ENCODE data around the gene PRMT1. TPM values are rescaled to one million over a fixed set of nuclear protein-coding genes. Genes with fewer than 3 reads are reported as not detected.
A peak's percentile ranks its signal among the peaks of the same experiment; 100 is the strongest.

The PRMT1 gene
- total and polyA plus RNA-seq, 12 donors, result 80.0 to 270 (median 127) TPM

DNA sequence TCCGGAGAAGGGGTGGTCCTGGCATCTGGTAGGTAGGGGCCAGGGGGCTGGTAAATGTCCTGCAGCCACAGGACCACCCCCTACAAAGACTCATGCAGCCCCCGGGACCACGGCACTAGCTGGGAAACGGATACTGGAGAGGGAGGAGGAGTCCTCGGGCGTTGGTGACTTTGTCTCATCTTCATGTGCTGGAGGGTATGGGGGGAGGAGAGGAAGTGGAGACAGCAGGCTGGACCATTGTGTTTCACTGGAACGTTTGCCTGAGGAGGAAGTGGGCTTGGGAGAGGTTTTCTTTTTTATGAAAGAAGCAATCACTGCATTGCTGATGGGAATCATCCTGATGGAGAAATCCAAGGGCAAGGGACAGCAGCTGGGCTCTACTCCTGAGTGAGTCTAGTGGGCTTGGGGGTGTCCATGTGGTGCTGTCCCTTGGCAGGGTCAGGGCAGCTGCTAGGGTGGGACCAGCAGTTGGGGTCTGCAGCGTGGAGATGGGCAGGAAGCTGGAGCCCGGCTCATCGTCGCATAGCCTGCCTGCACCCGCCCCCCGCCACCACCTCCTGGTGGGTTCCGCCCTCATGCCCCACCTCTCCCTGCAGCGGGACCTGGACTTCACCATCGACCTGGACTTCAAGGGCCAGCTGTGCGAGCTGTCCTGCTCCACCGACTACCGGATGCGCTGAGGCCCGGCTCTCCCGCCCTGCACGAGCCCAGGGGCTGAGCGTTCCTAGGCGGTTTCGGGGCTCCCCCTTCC, 10.7 kb downstream of the PRMT1 start:
- TF ChIP-seq, protein P1, sequence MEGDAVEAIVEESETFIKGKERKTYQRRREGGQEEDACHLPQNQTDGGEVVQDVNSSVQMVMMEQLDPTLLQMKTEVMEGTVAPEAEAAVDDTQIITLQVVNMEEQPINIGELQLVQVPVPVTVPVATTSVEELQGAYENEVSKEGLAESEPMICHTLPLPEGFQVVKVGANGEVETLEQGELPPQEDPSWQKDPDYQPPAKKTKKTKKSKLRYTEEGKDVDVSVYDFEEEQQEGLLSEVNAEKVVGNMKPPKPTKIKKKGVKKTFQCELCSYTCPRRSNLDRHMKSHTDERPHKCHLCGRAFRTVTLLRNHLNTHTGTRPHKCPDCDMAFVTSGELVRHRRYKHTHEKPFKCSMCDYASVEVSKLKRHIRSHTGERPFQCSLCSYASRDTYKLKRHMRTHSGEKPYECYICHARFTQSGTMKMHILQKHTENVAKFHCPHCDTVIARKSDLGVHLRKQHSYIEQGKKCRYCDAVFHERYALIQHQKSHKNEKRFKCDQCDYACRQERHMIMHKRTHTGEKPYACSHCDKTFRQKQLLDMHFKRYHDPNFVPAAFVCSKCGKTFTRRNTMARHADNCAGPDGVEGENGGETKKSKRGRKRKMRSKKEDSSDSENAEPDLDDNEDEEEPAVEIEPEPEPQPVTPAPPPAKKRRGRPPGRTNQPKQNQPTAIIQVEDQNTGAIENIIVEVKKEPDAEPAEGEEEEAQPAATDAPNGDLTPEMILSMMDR (IDR thresholded peaks at IDR 0.05), result no peak
- H3K27me3 ChIP-seq, result peaks cover 0 to 40% (median 9%) of the 10 kb centered on the region in 7 donors
- peaks cover 6 to 73% (median 48%) of the 10 kb centered on the region in 9 donors for H3K4me1 ChIP-seq
- no peak for DNase-seq
- H3K4me3 ChIP-seq, result peak overlapping the region in 9 of 10 donors; percentile 11 to 66 (median 25)
- no peaks in the 10 kb centered on the region for H3K9me3 ChIP-seq
- intact Hi-C loops (cut with DNase I), result loop anchor here in 2 of 10 donors (5.0 to 10.0 kb wide), 2 partner anchors 115 to 117 kb away; no protein-coding TSS in a partner anchor
- 56 to 57% methylated on average over 25 to 26 of the region's 26 CpGs for WGBS, 2 donors
- peak overlapping the region; percentile 52 to 84 (median 77) for H3K27ac ChIP-seq
- peak in 5 of 8 donors; percentile 6 to 28 (median 25) for ATAC-seq
- peaks cover 0 to 53% (median 29%) of the 10 kb centered on the region in 9 donors for H3K36me3 ChIP-seq

DNA sequence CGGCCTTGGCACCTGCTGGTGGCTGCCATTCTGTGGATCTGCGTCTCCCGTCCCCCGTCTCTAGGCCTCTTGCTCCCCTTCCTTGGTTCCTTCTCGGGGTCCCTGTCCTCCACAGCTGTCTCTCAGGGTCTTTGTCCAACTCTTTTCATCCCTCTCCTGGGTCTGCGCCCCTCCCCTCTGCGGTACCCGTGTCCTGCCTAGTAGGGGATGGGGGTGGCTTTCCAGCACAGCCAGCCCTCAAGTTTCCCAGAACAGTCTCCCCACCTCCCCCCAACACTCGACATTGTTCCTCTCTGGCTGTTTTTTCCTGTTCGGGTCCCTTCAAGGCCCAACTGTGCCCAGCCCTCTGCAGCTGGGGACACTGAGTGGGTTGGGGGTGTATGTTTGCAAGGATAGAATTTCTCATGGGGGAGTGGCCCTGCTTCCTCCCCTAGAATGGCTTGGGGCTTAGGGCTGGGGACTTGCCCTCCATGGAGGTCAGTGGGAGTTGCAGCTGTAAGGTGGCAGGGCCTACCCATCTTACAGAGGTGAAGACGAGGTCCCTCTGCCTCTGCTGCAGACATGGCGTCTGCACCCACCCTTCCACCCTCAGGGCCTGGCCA, 11.6 kb downstream of the PRMT1 start:
- Histone ChIP-seq H3K4me3 (peak overlapping the region in 9 of 10 donors; percentile 21 to 66 (median 50)), H3K27me3 (peaks cover 0 to 40% (median 9%) of the 10 kb centered on the region in 7 donors), H3K36me3 (peaks cover 0 to 44% (median 21%) of the 10 kb centered on the region in 9 donors), H3K27ac (peak overlapping the region; percentile 64 to 84 (median 77)), H3K4me1 (peaks cover 6 to 73% (median 48%) of the 10 kb centered on the region in 9 donors), H3K9me3 (no peaks in the 10 kb centered on the region)
- intact Hi-C loops (cut with DNase I), result loop anchor here in 2 of 10 donors (5.0 to 10.0 kb wide), 2 partner anchors 114 to 116 kb away; no protein-coding TSS in a partner anchor
- ATAC-seq, result peak in 3 of 8 donors; percentile 11 to 32 (median 20)
- DNase-seq, result no peak
- WGBS, 2 donors, result 62 to 70% methylated on average over 12 of the region's 12 CpGs
- TF ChIP-seq, protein P1 (IDR thresholded peaks at IDR 0.05), result no peak

DNA sequence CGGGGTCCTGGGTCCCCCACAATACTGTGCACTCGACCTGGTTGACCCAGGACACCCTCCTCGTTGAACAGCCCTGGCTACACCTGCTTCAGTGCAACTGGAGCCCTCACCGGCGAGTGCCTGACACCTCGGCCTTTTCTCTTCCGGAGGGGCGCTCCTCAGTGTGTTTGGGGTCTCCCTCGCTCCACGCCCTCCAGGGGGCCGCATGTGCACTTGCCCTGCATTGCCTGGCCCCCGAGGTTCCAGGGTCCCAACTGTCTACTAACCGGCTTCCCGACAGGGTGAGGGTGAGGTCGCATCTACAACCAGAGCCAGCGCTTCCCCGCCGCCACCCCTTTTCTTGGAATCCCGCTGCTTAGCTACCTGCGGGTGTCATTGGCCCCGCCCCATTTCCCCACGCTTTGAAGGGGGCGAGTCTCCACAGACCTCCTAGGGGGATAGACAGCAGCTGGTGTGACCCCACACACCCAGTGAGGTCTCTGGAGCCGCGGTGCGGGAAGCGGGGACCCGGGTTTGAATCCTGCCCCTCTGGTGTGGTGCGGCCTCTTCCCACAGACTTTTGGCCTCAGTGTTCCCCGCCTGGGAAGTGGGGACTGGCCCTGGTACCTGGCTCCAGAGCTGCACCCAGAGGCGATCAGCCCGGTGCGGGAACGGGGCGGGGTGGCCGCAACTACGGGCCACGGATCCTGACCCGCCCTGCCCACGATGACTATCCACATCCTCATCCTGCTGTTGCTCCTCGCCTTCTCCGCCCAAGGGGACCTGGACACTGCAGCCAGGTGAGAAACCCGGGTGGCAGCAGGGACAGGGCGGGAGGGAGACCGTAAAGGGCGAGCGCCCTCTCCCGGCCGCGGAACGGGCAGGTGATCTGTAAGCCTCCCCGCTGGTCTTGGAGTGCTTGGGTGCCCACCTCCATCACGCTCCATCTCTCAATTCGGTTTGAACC, 12.3 kb downstream of the PRMT1 start, which contains the start of gene ADM5:
ADM5 (plus strand) TSS at position 462 of the 946 bp plus-strand sequence; CDS start at position 706, 244 bp downstream.
- peak in 1 of 2 donors; percentile 54 for DNase-seq

More for the DNA sequence above, 12.3 kb downstream of the PRMT1 start, which contains the start of gene ADM5:
- ATAC-seq, result peak; percentile 26 to 63 (median 52)
- peak within 1 kb of the TSS; percentile 32 to 66 (median 56) for H3K4me3 ChIP-seq
- 25 to 29% methylated on average over 54 of the region's 54 CpGs for WGBS, 2 donors
- H3K27me3 ChIP-seq, result peaks cover 0 to 40% (median 9%) of the 10 kb centered on the region in 7 donors
- intact Hi-C loops (cut with DNase I), result loop anchor here in 2 of 10 donors (5.0 to 10.0 kb wide), 2 partner anchors 113 to 115 kb away; no protein-coding TSS in a partner anchor
- no peaks in the 10 kb centered on the region for H3K9me3 ChIP-seq
- H3K27ac ChIP-seq, result peak within 1 kb of the TSS; percentile 64 to 84 (median 77)
- H3K36me3 ChIP-seq, result peaks cover 0 to 37% (median 14%) of the 10 kb centered on the region in 9 donors
- H3K4me1 ChIP-seq, result peaks cover 6 to 71% (median 48%) of the 10 kb centered on the region in 9 donors
- TF ChIP-seq, protein P1 (IDR thresholded peaks at IDR 0.05), result peak; percentile 18 to 76 (median 56)

Data from heart right ventricle (tissue), 16 donors.